ENCODE measurements around the gene MGAM2. TPM values are rescaled to one million over a fixed set of nuclear protein-coding genes. Genes with fewer than 3 reads are reported as not detected.

MGAM2 gene
- total RNA-seq, 1 donor from 2014 or later: 2.9 TPM

GRCh38 chr7:142110638-142111037, 880 bp upstream of the MGAM2 start:
- intact Hi-C loops (cut with DNase I): no loop called here
- ATAC-seq (no peak), DNase-seq (ENCODE audit: low spot score) (no peak)

- DNase-seq (ENCODE audit: low spot score): no peak
- ATAC-seq: no peak
- intact Hi-C loops (cut with DNase I): no loop called here
Observed at GRCh38 chr7:142112086-142112485, 568 bp downstream of the MGAM2 start.

DNA sequence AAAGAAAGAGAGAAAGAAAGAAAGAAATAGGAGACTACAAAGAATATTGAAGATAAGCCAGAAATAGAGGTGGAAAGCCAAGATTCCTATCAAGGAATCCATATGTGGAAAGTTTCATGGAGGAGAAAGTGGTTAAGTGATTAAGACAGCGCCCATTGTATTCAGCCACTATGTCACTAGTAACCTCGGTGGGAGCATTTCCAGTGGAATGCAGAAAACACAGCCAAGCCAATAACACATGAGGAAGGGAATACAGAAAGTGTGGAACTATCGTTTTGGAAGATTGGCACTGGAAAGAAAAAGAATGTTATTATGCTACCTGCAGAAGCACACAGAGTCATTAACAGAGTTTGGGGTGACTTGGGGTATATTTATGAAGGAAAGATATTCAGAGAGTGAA, 2.7 kb downstream of the MGAM2 start:
- ATAC-seq: no peak
- no peak for DNase-seq (ENCODE audit: low spot score)
- intact Hi-C loops (cut with DNase I): no loop called here

DNA sequence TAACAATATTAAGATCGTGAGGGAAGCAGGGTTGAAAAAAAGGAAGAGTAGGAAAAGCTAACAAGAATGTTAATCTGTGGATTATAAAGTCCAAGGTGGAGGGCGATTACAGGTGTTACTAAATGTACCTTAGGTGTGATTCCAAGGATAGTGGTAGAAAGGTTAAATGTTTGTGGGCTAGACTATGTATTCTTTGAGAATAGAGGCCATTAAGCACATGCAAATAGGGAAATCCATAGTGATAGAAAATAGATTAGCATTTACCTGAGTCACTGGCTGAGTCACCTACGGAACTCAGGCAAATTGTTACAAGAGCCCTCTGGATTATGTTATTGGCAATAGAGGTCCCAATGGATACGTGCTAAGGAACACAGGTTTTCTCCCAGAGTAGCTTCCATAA, 9.0 kb downstream of the MGAM2 start:
- DNase-seq (ENCODE audit: low spot score): no peak
- intact Hi-C loops (cut with DNase I): no loop called here
- no peak for ATAC-seq

- ATAC-seq (no peak), DNase-seq (ENCODE audit: low spot score) (no peak)
- intact Hi-C loops (cut with DNase I): no loop called here
Observed at GRCh38 chr7:142123184-142123583, 11.7 kb downstream of the MGAM2 start.

DNA sequence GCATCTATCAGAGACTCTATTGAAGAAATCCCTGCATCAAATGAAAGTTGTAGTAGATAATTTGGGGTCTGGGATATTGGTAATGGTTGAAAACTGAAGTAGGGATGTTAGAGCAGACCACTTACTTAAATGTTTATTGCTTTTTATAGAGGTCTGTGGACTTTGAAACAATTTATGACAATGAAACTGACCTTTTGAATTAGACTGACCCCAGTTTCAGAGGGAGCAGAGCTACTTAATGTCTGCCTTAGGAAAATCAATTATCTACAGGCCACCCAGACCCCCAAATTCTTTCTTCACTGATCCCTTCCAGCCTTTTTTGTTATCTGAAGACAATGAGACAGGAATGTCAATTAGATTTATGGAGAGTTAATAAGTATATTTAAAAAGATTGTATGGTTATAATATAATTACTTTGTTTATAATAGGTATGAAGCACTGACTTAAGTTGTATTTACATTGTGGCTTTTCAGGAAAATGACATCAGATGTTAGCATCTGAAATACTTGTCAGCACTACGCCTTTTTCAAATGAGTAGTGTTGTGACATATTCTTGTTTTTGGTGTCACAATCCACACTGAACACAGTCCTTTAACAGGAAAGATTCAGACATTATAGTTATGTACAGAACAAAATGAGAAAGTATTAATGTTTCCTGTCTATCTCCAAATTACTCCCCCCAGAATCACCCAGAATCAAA, 13.9 kb downstream of the MGAM2 start:
- intact Hi-C loops (cut with DNase I): no loop called here
- ATAC-seq (no peak), DNase-seq (ENCODE audit: low spot score) (no peak)

DNA sequence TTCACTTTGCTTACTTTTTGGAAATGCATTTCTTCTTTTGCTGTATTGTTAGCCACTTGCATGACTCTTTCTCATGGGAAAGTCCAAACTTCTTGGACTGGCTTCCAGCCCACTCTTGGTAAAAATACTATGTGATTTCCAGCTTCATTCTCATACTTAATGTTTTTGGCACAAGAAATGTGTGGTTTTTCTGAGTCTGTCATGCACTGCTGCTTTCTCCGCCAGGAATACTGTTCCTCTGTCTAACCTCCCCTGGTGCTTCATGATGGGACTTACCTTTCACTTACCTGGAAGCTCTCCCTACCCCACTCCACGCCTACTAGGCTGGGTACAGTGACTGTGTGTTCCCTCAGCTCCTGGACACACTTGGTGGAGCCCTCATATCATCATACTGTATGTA, 18.7 kb downstream of the MGAM2 start:
- DNase-seq (ENCODE audit: low spot score) (no peak), ATAC-seq (no peak)
- intact Hi-C loops (cut with DNase I): no loop called here

- no peak for ATAC-seq
- no peak for DNase-seq (ENCODE audit: low spot score)
- intact Hi-C loops (cut with DNase I): no loop called here
Observed at GRCh38 chr7:142131439-142132185, 20.1 kb downstream of the MGAM2 start.

- ATAC-seq (no peak), DNase-seq (ENCODE audit: low spot score) (no peak)
- intact Hi-C loops (cut with DNase I): no loop called here
Observed at GRCh38 chr7:142133731-142134148, 22.2 kb downstream of the MGAM2 start.

DNA sequence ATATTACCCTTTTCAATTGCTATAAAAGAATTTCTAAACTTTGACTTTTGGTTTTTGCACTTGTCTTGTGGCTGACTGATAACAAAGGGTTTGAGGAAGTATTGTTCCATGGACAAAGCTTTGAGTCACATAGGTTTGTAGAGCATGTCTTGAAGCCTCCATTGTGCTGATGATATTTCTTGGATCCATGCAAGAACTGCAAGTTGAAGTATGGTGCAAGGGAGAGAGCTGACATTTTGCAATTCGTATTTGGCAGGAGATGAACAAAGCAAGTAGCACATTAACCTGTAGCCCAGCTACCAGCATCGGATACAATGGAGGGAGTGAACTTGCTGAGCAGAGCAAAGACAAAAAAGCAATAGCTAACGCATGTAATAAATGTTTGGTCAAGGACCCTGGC, 23.4 kb downstream of the MGAM2 start:
- intact Hi-C loops (cut with DNase I): no loop called here
- ATAC-seq (no peak), DNase-seq (ENCODE audit: low spot score) (no peak)

DNA sequence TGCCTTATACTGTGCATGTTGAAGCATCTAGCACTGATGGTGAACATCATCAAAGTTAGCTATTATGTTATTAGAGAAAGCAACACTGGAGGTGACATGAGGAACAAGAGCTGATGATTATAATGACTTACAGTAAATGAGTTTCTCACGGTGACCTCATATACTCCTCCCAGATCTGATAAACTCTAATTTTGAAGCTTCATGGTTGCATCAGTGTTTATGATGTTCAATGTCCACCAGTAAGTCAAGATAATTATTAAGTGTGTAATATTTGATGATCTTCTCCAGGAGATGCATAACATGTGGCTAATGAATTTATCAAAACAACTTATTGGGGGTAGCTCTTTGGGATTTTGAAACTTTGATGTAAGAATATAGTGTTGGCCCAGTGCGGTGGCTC, 27.5 kb downstream of the MGAM2 start:
- ATAC-seq: no peak
- DNase-seq (ENCODE audit: low spot score): no peak
- intact Hi-C loops (cut with DNase I): no loop called here

- DNase-seq (ENCODE audit: low spot score) (no peak), ATAC-seq (no peak)
- intact Hi-C loops (cut with DNase I): no loop called here
Observed at GRCh38 chr7:142139597-142140400, 28.3 kb downstream of the MGAM2 start.

DNA sequence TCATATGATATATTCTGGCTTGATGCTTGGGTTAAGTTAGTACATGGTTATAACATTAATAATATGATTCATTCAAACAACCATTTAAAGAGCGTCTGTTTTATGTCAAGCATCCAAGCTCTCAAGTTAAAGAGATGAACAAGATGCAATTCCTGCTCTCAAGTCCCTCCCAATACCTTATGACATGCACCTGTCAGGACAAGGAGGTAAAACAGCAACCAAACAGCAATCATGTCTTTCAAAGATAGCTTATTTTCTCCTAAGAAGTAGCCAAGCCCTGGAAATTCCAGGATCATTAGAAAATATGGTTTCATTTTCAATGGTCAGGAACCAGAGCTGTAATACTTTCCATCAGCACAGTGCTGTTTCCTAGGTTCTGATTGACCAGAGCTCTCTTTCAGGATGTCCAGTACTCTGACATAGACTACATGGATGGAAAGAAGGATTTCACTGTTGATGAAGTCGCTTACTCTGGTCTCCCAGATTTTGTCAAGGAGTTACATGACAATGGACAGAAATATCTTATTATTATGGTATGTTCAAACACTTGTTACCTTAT, 29.0 kb downstream of the MGAM2 start:
- intact Hi-C loops (cut with DNase I): no loop called here
- ATAC-seq (no peak), DNase-seq (ENCODE audit: low spot score) (no peak)

- DNase-seq (ENCODE audit: low spot score) (no peak), ATAC-seq (no peak)
- intact Hi-C loops (cut with DNase I): no loop called here
Observed at GRCh38 chr7:142142702-142143101, 31.2 kb downstream of the MGAM2 start.

GRCh38 chr7:142146124-142146523, 34.6 kb downstream of the MGAM2 start:
- DNase-seq (ENCODE audit: low spot score) (no peak), ATAC-seq (no peak)
- intact Hi-C loops (cut with DNase I): no loop called here

DNA sequence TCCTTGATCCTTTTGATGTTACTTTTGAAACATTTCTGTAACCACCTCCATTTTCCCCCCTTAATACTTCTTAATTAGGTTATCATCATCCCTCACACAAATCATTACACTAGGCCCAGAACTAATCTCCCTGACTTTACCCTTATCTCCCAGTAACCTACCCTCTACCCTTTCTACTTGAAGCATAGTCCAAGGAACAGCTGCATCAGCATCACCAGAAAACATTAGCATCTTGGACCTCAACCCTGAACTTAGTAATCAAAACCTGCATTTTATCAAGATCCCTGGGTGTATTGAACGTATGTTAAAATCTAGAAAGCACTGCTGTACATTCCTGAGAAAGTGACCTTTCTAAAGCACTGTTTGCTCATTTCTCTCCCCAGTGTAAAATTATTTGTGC, 38.8 kb downstream of the MGAM2 start:
- no peak for DNase-seq (ENCODE audit: low spot score)
- intact Hi-C loops (cut with DNase I): no loop called here
- no peak for ATAC-seq

DNA sequence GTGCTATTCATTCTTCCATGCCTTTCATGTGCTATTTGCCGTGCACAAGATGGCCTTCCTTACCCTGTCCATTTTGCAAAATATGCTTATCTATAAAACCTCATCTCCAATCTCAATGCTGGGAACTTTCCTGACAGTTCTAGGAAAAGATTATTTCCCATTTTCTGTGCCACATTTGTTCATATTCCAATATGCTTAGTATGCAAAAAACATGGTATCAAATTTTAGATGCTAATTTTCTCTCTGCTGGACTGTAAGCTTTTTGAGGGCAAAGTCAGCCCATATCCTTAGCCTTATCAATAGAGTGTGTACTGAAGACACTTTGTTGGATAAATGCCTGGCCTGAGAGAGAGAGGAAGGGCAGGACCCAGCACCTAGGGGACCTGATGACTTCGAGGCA, 39.4 kb downstream of the MGAM2 start:
- ATAC-seq (no peak), DNase-seq (ENCODE audit: low spot score) (no peak)
- intact Hi-C loops (cut with DNase I): no loop called here

DNA sequence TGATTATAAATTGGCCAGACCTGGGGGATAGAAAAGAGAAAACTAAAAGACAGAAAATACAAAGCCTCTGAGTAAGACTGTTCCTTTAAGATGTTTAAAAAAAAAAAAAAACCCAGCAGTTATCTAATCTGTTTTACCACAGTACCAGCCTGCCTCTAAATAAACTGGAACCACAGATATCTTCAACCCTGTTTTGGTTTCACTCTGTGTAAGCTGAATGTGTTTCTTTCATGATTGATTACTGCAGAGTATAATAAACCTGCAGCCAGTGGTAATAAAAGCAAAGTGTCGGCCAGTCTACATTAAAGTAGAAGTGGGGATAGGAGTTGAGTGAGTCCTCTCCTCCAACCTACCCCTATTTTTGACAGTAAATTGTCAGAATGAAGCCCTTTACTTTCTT, 40.6 kb downstream of the MGAM2 start:
- DNase-seq (ENCODE audit: low spot score) (no peak), ATAC-seq (no peak)
- intact Hi-C loops (cut with DNase I): no loop called here

- DNase-seq (ENCODE audit: low spot score) (no peak), ATAC-seq (no peak)
- intact Hi-C loops (cut with DNase I): no loop called here
Observed at GRCh38 chr7:142153400-142153799, 41.9 kb downstream of the MGAM2 start.
